Ishikawa (cell line): ENCODE measurements around the gene MBOAT2.

Source experiments
- EP300 ChIP-seq: IDR thresholded peaks from 2 replicates; pipeline ENCODE4 v1.6.1; 2012; ENCODE audit warnings: borderline replicate concordance
- REST ChIP-seq: IDR thresholded peaks from 2 replicates; pipeline ENCODE4 v1.6.1; 2012; ENCODE audit warnings: low read depth, mild to moderate bottlenecking
- TAF1 ChIP-seq: IDR thresholded peaks from 2 replicates; pipeline ENCODE4 v1.6.1; 2012; ENCODE audit warnings: low read depth, mild to moderate bottlenecking

DNA sequence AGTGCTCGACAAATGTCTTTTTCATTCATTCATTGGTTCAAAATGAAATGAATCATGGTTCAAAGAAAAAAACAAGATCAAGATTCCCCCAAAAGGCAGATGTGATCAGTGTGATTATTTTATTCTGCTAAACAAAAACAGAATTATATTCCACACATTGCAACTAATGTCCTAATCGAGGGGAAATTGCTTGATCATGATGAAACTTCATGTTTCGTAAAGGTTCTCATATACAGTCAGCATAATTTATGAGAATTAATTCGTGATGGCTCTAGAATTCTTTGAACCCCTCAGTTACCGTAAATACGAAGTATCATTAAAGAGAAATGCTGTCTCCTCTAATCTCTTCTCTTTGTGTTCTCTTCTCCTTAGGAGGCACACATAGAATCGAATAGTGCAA is 42.1 kb upstream of the MBOAT2 start:
- TF ChIP-seq EP300 (no peak), REST (no peak), TAF1 (no peak)
